GM19193 (cell line): ENCODE measurements around the gene RBMS3.

Experiments used
- POLR2A ChIP-seq: IDR thresholded peaks from 4 replicates; pipeline ENCODE4 v1.6.1; 2011; ENCODE audit not compliant: insufficient read depth, insufficient read length; ENCODE audit errors: extremely low read depth

RBMS3 gene

GRCh38 chr3:29318251-29318650 is 37.4 kb downstream of the RBMS3 start:
- TF ChIP-seq POLR2A, result no peak

GRCh38 chr3:29319262-29319661 is 38.4 kb downstream of the RBMS3 start:
- TF ChIP-seq POLR2A, result no peak

- TF ChIP-seq POLR2A, result no peak
Measured at GRCh38 chr3:29319798-29320197, 38.9 kb downstream of the RBMS3 start.

- no peak for TF ChIP-seq POLR2A
Measured at GRCh38 chr3:29322586-29322985, 41.7 kb downstream of the RBMS3 start.

GRCh38 chr3:29324180-29324651 is 43.3 kb downstream of the RBMS3 start:
- no peak for TF ChIP-seq POLR2A

- TF ChIP-seq POLR2A, result no peak
Measured at GRCh38 chr3:29329986-29330890, 49.4 kb downstream of the RBMS3 start.

GRCh38 chr3:29331035-29331434 is 50.2 kb downstream of the RBMS3 start:
- no peak for TF ChIP-seq POLR2A

- TF ChIP-seq POLR2A, result no peak
Measured at GRCh38 chr3:29331456-29332194, 50.8 kb downstream of the RBMS3 start.

GRCh38 chr3:29332195-29332637 is 51.3 kb downstream of the RBMS3 start:
- TF ChIP-seq POLR2A, result no peak

GRCh38 chr3:29333576-29333975 is 52.7 kb downstream of the RBMS3 start:
- TF ChIP-seq POLR2A, result no peak

GRCh38 chr3:29334706-29335105 is 53.8 kb downstream of the RBMS3 start:
- no peak for TF ChIP-seq POLR2A

- TF ChIP-seq POLR2A, result no peak
Measured at GRCh38 chr3:29335438-29335837, 54.6 kb downstream of the RBMS3 start.

- TF ChIP-seq POLR2A, result no peak
Measured at GRCh38 chr3:29335943-29336342, 55.1 kb downstream of the RBMS3 start.

- no peak for TF ChIP-seq POLR2A
Measured at GRCh38 chr3:29337565-29337964, 56.7 kb downstream of the RBMS3 start.

- no peak for TF ChIP-seq POLR2A
Measured at GRCh38 chr3:29338377-29338776, 57.5 kb downstream of the RBMS3 start.
